22Rv1 (cell line): Measurements from ENCODE around the gene RMP24.

Source experiments
- ZFX ChIP-seq: fragments of 450-650 bp; IDR thresholded peaks from 2 replicates; pipeline ENCODE4 v1.6.1; 2017; ENCODE audit warnings: antibody characterized with exemption, borderline replicate concordance
- TF ChIP-seq, protein P1 (sequence below): fragments of 450-650 bp; IDR thresholded peaks from 2 replicates; pipeline ENCODE4 v1.5.1; 2017; ENCODE audit warnings: mild to moderate bottlenecking

DNA sequence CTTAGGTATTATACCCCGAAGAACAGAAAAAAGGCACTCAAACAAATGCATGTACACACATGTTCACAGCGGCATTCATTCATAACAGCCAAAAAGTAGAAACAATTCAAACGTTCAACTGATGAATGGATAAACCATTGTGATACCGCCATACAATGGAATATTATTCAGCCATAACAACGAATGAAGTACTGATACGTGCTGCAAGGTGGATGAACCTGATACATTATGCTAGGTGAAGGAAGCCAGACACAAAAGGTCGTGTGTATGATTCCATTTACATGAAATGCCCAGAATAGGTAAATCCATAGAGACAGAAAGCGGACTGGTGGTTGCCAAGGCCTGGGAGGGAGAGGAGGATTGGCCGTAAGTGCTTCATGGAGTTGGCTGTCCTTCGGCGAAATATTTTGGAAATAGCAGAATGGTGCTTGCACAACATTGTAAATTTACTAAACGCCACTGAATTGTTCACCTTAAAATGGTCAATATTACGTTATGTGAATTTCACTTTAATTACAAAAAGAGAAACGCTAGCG, 750 bp upstream of the RMP24 start:
- TF ChIP-seq, protein P1, sequence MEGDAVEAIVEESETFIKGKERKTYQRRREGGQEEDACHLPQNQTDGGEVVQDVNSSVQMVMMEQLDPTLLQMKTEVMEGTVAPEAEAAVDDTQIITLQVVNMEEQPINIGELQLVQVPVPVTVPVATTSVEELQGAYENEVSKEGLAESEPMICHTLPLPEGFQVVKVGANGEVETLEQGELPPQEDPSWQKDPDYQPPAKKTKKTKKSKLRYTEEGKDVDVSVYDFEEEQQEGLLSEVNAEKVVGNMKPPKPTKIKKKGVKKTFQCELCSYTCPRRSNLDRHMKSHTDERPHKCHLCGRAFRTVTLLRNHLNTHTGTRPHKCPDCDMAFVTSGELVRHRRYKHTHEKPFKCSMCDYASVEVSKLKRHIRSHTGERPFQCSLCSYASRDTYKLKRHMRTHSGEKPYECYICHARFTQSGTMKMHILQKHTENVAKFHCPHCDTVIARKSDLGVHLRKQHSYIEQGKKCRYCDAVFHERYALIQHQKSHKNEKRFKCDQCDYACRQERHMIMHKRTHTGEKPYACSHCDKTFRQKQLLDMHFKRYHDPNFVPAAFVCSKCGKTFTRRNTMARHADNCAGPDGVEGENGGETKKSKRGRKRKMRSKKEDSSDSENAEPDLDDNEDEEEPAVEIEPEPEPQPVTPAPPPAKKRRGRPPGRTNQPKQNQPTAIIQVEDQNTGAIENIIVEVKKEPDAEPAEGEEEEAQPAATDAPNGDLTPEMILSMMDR, result no peak
- no peak for TF ChIP-seq ZFX
